Left ventricle myocardium inferior (tissue), 1 donor: ENCODE measurements around the gene DBP. TPM values are rescaled to one million over a fixed set of nuclear protein-coding genes. Genes with fewer than 3 reads are reported as not detected.

Source experiments
- DNase-seq: peaks from one replicate; pipeline ENCODE4 v3.0.0-alpha.2; 2020
- H3K27ac ChIP-seq: fragments of 200-600 bp; replicated peaks from 2 replicates; pipeline ENCODE4 v1.8.0; 2021
- H3K27me3 ChIP-seq: fragments of 200-600 bp; 2 replicates; pipeline ENCODE4 v1.8.0; 2021; ENCODE audit warnings: low read depth
- H3K36me3 ChIP-seq: fragments of 200-600 bp; 2 replicates; pipeline ENCODE4 v1.8.0; 2021
- H3K4me1 ChIP-seq: fragments of 200-600 bp; 2 replicates; pipeline ENCODE4 v1.8.0; 2021
- H3K4me3 ChIP-seq: fragments of 200-600 bp; 2 replicates; pipeline ENCODE4 v1.8.0; 2021; ENCODE audit warnings: mild to moderate bottlenecking, moderate library complexity
- H3K9me3 ChIP-seq: fragments of 200-600 bp; replicated peaks from 2 replicates; pipeline ENCODE4 v1.8.0; 2021
- CTCF ChIP-seq: fragments of 200-600 bp; IDR thresholded peaks from 2 replicates; pipeline ENCODE4 v1.8.0; 2021; ENCODE audit warnings: antibody characterized with exemption, mild to moderate bottlenecking, borderline replicate concordance
- intact Hi-C: fragments of 100-400 bp; cut with micrococcal nuclease; formaldehyde crosslinking; loops from one replicate; pipeline ENCODE4 v1.11.0; 2022
- total RNA-seq: library from RNA; stranded (reverse); fragmentation: NEBNext Ultra II Directional; extraction: Animal tissue kit (Norgen Biotek cat#: 25700); gene quantifications from one replicate; pipeline ENCODE4 v1.2.1, GENCODE V29; 2021
- donor health status: DM: no; HTN: yes; CAD: no; lungs with severe emphysema.

Gene DBP
- total RNA-seq, 1 donor from 2014 or later = 7.9 TPM

GRCh38 chr19:48650974-48651682 is 13.9 kb upstream of the DBP start:
- intact Hi-C loops = no loop called here
- no peak overlapping the region for H3K4me3 ChIP-seq
- peaks cover 4% of the 10 kb centered on the region for H3K4me1 ChIP-seq
- no peak overlapping the region for H3K27ac ChIP-seq
- no peaks in the 10 kb centered on the region for H3K27me3 ChIP-seq
- no peaks in the 10 kb centered on the region for H3K9me3 ChIP-seq
- H3K36me3 ChIP-seq = no peaks in the 10 kb centered on the region
- no peak for DNase-seq
- no peak for TF ChIP-seq CTCF

- intact Hi-C loops = loop anchor here (5.0 to 10.0 kb wide), 2 partner anchors 97 to 139 kb away; partner anchors contain the start of genes IZUMO1 and RASIP1
- Histone ChIP-seq H3K4me3 (no peak overlapping the region), H3K9me3 (no peaks in the 10 kb centered on the region), H3K4me1 (peaks cover 24% of the 10 kb centered on the region), H3K36me3 (no peaks in the 10 kb centered on the region), H3K27ac (no peak overlapping the region), H3K27me3 (no peaks in the 10 kb centered on the region)
- no peak for TF ChIP-seq CTCF
- no peak for DNase-seq
Measured at GRCh38 chr19:48648134-48648533, 11.0 kb upstream of the DBP start.

GRCh38 chr19:48646722-48647216 is 9.6 kb upstream of the DBP start:
- no peak for TF ChIP-seq CTCF
- Histone ChIP-seq H3K27me3 (no peaks in the 10 kb centered on the region), H3K4me1 (peaks cover 24% of the 10 kb centered on the region), H3K4me3 (peak overlapping the region; percentile 73), H3K9me3 (no peaks in the 10 kb centered on the region), H3K27ac (peak overlapping the region; percentile 87), H3K36me3 (no peaks in the 10 kb centered on the region)
- intact Hi-C loops = loop anchor here (5.0 to 10.0 kb wide), 2 partner anchors 98 to 141 kb away; partner anchors contain the start of genes IZUMO1 and RASIP1
- DNase-seq = no peak

GRCh38 chr19:48646001-48646721 is 9.0 kb upstream of the DBP start, which contains the start of gene CA11:
CA11 (minus strand) TSS chr19:48646187; CDS start chr19:48645632, 555 bp downstream.
- peak; percentile 88 for DNase-seq
- TF ChIP-seq CTCF = peak; percentile 91
- Histone ChIP-seq H3K9me3 (no peaks in the 10 kb centered on the region), H3K4me3 (peak within 1 kb of the TSS; percentile 73), H3K27ac (peak within 1 kb of the TSS; percentile 87), H3K27me3 (no peaks in the 10 kb centered on the region), H3K36me3 (no peaks in the 10 kb centered on the region), H3K4me1 (peaks cover 24% of the 10 kb centered on the region)
- intact Hi-C loops = loop anchor here (5.0 to 10.0 kb wide), 2 partner anchors 99 to 141 kb away; partner anchors contain the start of genes IZUMO1 and RASIP1

GRCh38 chr19:48645620-48646000 is 8.4 kb upstream of the DBP start:
- intact Hi-C loops = loop anchor here (5.0 to 10.0 kb wide), 2 partner anchors 99 to 142 kb away; partner anchors contain the start of genes IZUMO1 and RASIP1
- no peak for DNase-seq
- Histone ChIP-seq H3K36me3 (no peaks in the 10 kb centered on the region), H3K27me3 (no peaks in the 10 kb centered on the region), H3K4me1 (peaks cover 24% of the 10 kb centered on the region), H3K9me3 (no peaks in the 10 kb centered on the region), H3K4me3 (peak overlapping the region; percentile 73), H3K27ac (peak overlapping the region; percentile 87)
- no peak for TF ChIP-seq CTCF
